Fibroblast of skin of left quadriceps (primary cell): Measurements from ENCODE around the gene SPRYD7.
"Not testable (repeated sequence)": the region's sequence is repeated elsewhere in the genome, so short reads cannot be mapped to it uniquely, and the experiment has no call there.

Experiments used
- DNase-seq, 2 experiments: peaks; one replicate each; pipeline ENCODE4 v3.0.0-alpha.2; 2013; ENCODE audit warnings: low read depth in 2 of 2

Gene SPRYD7

DNA sequence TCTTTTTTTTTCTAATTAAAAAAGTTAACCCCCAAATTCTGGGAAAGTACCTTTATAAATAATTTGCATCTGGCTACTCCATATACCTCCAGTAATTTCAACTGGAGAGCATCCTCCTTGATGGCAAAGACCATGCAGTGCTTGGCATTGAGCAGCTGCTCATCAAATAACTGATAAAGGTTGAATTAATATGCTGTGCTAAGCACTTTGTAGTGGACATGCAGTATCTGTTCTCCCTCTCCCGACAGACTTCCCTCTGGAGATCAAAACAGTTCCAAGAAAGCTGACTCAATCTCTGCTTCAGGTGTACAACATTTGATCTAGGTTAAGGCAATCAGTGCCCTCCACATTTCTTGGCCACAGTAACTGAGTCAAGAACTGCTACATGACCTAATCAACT is 3.3 kb downstream of the SPRYD7 start:
- no peak for DNase-seq

DNA sequence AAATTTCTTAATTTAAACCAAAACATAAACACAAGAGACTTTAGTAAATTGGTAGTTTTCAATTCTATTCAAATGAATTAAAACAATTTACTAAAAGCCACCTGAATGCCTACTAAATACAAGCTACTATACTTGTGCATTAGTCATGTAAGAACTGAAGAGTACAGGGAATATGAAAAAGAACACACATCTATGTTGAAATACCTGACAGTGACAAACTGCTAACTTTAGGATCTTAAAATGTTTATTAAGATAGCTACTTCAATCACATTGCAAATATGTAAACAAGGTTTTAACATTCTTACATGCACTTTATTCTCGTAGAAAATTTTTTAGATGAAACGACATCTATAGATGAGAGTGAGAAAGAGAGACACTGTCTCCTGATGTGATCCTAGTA is 4.1 kb downstream of the SPRYD7 start:
- no peak for DNase-seq

- DNase-seq = peak; percentile 39 to 50
These were observed 8.4 kb downstream of the SPRYD7 start for GRCh38 chr13:49927755-49928154.

DNA sequence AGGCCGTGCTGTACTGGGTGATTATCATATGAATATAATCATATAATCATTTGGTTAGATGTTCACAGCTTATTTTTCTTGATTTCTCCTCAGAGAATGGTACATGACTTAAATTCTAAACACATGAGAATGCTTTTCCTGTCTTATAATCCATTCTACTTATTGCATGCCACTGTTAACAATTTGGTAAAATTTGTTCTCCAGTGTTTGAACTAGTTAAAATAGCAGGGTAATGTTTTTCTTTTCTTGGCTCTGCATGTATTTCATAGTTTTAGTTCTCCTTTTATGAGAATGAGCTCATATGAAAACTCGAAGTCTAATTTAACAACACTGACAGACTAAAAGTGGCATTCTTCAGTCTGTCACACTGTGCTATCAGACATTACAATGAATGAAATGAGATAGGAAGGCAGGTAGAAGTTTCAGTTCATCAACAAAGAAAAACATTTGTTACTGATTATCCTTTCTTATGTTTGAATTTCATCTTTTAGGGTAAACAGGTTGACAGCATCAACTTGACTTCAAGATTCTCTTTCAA is 10.2 kb downstream of the SPRYD7 start:
- DNase-seq = no peak

GRCh38 chr13:49922301-49922700 is 13.8 kb downstream of the SPRYD7 start:
- no peak for DNase-seq

- DNase-seq = not testable (repeated sequence)
These were observed 15.2 kb downstream of the SPRYD7 start for GRCh38 chr13:49920969-49921368.

DNA sequence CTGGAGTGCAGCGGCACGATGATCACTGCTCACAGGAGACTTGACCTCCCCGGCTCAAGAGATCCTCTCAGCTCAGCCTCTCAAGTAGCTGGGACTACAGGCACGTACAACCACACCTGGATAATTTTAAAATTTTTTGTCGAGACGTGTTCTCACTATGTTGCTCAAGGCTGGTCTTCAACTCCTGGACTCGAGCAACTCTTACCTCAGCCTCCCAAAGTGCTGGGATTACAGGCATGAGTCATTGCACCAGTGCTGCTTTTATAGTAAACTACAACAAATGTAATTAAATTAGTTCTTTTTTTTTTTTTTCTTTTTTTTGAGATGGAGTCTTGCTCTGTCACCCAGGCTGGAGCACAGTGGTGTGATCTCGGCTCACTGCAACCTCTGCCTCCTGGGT is 18.0 kb downstream of the SPRYD7 start:
- DNase-seq = not testable (repeated sequence)

- no peak for DNase-seq
These were observed 21.2 kb downstream of the SPRYD7 start for GRCh38 chr13:49914947-49915346.

DNA sequence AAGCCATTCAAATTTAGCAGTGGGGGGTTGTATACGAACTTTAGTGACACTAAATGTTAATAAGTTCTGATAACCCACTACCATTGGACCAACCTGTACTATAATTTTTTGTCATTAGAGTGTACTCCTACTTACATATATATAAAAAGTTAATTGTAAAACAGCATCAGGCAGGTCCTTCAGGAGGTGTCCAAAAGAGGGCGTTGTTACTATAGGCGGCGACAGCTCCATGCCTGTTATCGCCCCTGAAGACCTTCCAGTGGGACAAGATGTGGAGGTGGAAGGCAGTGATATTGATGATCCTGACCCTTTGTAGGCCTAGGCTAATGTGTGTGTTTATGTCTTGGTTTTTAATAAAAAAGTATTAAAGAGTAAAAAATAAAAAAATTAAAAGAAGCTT is 27.5 kb downstream of the SPRYD7 start:
- no peak for DNase-seq

DNA sequence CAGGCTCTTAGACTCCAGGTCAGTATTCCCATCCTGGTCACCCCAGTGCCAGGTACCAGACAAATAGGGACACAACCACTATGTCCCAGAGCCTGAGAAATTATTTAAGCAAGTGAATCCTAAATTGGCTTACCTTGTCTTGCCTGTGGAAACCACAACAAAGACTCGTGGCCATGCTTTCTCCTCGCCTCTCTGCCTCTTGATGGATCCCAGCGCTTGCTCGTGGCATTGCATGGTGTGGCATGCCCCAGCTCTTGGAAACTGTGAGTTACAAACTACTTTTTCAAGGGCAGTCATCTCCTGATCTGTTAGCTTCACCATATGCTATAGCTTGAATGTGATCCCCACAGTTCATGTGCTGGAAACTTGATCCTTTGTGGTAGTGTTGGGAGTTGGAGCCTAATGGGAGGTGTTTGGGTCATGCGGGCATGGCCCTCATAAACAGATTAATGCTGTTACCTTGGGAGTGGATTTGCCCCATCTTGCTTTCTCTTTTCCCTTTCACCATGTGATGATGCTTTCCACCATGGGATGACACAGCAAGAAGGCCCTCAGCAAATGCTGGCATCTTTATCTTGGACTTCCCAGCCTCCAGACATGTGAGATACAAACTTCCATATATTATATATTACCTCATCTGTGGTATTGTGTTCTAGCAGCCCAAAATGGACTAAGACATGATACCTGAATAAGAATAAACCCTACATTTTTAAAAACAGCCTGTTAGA is 31.2 kb downstream of the SPRYD7 start:
- no peak for DNase-seq

- no peak for DNase-seq
These were observed 37.3 kb downstream of the SPRYD7 start for GRCh38 chr13:49898792-49899191.

DNA sequence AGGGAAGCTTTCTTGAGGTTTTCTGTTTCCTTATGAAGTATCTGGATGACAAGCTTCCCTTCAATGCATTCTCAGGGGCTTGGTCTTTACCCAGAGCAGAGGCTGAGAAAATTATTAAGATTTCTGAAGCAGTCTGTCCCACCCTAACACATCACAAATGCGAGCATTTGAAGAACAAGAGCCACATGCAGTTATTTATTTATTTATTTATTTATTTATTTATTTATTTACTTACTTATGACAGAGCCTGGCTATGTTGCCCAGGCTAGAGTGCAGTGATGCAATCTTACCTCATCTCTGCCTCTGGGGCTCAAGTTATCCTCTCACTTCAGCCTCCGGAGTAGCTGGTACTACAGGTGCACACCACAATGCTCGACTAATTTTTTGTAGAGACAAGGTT is 38.4 kb downstream of the SPRYD7 start:
- no peak for DNase-seq

DNA sequence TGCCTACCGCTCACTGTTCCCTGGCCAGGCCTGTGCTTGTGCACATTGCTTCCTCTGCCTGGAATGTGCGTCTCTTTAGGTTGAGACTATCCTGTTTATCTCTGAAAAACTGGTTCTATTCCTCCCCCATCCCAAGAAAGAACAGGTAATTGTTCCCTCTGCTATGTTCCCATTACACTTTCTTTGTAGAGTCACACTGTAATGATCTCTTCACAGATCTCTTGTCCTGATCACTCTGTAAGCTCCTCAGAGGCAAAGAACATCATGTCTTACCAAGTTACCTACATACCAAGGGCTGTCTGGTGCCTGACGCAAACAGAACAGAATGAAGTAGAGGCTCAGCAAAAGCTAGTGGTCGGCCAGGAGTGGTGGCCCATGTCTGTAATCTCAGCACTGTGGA is 40.3 kb downstream of the SPRYD7 start:
- DNase-seq = no peak

GRCh38 chr13:49893591-49893990 is 42.5 kb downstream of the SPRYD7 start:
- DNase-seq = no peak

GRCh38 chr13:49890376-49890775 is 45.8 kb downstream of the SPRYD7 start:
- DNase-seq = no peak

DNA sequence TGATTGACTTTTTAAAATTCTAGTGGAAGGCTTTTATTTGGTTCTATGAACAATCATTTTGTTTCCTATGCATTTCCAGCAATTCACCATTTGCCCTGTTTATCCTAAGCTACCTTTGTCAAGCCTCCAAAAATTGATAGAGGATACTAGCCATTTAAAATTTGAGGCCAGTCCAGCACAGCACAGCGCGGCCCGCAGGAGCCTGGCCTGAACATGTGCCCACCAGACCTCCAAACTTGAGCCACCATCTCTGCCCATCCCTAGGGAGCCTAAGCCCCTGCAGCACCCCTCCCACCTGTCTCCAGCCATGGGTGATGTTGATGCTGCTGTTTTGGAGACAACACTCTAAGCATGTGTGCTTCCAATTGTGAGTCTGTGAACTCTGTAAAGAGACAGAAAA is 57.5 kb downstream of the SPRYD7 start:
- no peak for DNase-seq

- DNase-seq = no peak
These were observed 58.4 kb downstream of the SPRYD7 start for GRCh38 chr13:49877629-49878218.

GRCh38 chr13:49874430-49874829 is 61.7 kb downstream of the SPRYD7 start:
- DNase-seq = no peak

GRCh38 chr13:49869519-49869918 is 66.6 kb downstream of the SPRYD7 start:
- no peak for DNase-seq

GRCh38 chr13:49867834-49868233 is 68.3 kb downstream of the SPRYD7 start:
- no peak for DNase-seq

GRCh38 chr13:49865218-49865617 is 70.9 kb downstream of the SPRYD7 start:
- no peak for DNase-seq

- no peak for DNase-seq
These were observed 71.6 kb downstream of the SPRYD7 start for GRCh38 chr13:49864509-49864908.
